GM12873 (cell line): ENCODE data around the gene HCST.

Experiments used
- TF ChIP-seq, protein P1 (sequence below): IDR thresholded peaks from 2 replicates; pipeline ENCODE4 v1.5.1; 2012; ENCODE audit warnings: low read depth, mild to moderate bottlenecking, moderate library complexity, low read length, control low read depth; ENCODE audit not compliant: insufficient read depth; ENCODE audit errors: missing control alignments

The HCST gene, protein sequence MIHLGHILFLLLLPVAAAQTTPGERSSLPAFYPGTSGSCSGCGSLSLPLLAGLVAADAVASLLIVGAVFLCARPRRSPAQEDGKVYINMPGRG

DNA sequence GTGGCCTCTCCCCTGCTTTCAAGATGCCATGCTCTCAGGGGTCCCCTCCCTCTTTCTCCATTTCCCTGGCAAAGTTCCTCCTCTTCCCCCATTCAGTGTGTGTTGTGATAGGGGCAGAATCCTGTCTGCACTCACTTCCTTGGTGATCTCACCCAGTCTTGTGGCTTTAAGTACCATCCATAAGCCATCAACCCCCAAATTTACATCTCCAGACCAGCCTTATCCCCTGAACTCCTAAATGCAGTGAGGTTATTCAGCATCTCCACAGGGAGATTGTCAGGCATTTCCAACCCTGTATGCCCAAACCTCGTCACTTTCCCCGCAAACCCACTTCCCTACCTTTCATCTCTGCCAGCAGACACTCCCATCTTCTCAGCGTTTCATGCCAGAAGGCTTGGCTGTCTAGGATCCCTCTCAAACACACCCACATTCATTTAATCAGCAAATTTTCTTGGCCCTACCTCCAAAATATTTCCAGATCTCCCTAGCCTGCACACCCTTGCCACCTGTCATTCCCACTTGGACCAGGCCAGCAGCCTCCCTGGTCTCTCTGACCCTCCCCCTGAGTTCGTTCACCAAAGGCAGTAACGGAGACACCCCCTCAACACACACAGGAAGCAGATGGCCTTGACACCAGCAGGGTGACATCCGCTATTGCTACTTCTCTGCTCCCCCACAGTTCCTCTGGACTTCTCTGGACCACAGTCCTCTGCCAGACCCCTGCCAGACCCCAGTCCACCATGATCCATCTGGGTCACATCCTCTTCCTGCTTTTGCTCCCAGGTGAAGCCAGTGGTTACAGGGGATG, at the start of gene HCST:
HCST (plus strand) TSS at position 676 of the 808 bp plus-strand sequence; CDS start at position 741, 65 bp downstream.
- TF ChIP-seq, protein P1, sequence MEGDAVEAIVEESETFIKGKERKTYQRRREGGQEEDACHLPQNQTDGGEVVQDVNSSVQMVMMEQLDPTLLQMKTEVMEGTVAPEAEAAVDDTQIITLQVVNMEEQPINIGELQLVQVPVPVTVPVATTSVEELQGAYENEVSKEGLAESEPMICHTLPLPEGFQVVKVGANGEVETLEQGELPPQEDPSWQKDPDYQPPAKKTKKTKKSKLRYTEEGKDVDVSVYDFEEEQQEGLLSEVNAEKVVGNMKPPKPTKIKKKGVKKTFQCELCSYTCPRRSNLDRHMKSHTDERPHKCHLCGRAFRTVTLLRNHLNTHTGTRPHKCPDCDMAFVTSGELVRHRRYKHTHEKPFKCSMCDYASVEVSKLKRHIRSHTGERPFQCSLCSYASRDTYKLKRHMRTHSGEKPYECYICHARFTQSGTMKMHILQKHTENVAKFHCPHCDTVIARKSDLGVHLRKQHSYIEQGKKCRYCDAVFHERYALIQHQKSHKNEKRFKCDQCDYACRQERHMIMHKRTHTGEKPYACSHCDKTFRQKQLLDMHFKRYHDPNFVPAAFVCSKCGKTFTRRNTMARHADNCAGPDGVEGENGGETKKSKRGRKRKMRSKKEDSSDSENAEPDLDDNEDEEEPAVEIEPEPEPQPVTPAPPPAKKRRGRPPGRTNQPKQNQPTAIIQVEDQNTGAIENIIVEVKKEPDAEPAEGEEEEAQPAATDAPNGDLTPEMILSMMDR: peak; percentile 21

DNA sequence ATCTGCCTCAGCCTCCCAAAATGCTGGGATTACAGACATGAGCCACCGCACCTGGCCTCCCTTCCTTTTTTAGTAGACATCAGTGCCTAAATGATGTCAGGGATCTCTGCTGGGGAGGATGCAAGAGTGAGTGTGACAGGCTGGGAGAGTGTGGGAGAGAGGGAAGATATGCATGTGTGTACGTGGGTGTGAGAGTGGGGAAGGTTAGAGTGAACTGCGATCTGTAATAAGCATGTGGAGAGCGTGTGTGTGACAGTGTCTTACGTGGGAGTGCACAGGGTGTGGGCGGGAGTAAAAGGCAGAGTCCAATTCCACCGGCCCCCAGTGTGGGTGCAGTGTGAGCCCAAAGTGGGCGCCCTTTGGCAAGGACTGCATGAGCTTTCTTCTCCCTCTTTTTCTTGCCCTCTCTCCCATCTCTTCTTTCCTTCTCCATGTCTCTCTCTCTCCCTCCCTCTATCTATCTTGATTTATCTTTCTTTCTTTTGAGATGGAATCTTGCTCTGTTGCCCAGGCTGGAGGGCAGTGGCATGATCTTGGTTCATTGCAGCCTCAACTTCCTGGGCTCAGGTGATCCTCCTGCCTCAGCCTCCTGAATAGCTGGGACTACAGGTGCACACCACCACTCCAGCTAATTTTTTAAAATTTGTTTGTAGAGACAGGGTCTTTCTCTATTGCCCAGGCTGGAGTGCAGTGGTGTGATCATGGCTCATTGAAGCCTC, 49.1 kb upstream of the HCST start:
- TF ChIP-seq, protein P1: no peak

DNA sequence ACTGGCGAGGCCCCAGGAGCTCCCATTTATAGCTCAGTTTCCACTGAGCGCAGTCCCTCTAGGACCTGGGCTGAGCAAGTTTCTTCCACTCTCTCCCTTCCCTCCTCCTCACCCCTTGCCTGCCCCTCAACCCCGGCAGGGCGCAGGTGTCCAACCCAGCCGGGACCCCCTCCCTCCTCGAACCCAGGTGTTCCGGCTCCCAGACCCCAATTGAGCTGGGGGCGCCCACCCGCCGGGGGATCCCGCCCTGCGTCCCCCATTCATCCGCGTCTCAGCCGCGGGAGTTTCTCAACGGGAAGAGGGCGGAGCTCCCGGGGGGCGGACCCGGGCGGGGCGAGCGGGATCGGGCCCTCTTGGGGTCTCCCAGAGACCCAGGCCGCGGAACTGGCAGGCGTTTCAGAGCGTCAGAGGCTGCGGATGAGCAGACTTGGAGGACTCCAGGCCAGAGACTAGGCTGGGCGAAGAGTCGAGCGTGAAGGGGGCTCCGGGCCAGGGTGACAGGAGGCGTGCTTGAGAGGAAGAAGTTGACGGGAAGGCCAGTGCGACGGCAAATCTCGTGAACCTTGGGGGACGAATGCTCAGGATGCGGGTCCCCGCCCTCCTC, 45.7 kb upstream of the HCST start, which contains the start of gene KIRREL2:
KIRREL2 (plus strand) TSS at position 366 of the 604 bp plus-strand sequence; CDS start at position 575, 209 bp downstream.
- TF ChIP-seq, protein P1: no peak

- TF ChIP-seq, protein P1: no peak
Measured at GRCh38 chr19:35858311-35858710, 44.0 kb upstream of the HCST start.

DNA sequence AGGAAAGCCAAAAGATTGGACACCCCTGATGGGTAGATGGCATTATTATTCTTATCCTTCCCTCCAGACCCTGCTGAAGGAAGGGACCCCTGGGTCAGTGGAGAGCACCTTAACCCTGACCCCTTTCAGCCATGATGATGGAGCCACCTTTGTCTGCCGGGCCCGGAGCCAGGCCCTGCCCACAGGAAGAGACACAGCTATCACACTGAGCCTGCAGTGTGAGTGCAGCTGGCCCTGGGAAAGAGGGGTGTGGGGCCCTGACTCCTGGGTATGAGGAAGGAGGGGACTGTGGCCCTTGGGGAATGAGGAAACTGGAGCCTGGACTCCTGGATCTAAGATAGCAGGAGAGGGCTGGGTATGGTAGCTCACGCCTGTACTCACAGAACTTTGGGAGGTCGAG, 42.9 kb upstream of the HCST start:
- TF ChIP-seq, protein P1: no peak

- TF ChIP-seq, protein P1: no peak
Measured at GRCh38 chr19:35860436-35860817, 41.9 kb upstream of the HCST start.

DNA sequence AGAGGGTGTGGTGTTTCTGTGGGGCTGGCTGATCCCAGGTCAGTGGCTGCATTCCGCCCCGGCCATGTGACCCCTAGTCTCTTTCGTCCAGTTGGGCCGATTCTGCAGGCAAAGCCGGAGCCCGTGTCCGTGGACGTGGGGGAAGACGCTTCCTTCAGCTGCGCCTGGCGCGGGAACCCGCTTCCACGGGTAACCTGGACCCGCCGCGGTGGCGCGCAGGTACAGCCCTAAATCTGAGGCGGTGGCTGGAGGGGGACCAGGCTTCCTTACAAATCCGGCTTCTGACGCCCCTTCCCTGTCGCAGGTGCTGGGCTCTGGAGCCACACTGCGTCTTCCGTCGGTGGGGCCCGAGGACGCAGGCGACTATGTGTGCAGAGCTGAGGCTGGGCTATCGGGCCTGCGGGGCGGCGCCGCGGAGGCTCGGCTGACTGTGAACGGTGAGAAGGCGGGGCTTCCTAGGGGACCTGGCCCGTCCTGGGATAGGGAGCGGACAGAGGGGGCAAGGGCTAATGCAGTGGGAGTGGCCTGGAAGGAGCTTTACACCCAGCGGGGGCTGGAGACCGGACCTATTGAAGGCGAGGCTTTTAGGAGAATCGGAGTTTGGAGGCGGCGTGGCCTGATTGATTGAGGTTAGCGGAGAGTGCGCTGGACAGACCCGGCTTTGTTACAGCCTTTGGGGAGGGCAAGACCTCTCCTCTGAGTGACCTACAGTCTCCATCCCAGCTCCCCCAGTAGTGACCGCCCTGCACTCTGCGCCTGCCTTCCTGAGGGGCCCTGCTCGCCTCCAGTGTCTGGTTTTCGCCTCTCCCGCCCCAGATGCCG, 41.3 kb upstream of the HCST start:
- TF ChIP-seq, protein P1: no peak
